Measurements from ENCODE around the gene RBM15B.

Gene RBM15B

DNA sequence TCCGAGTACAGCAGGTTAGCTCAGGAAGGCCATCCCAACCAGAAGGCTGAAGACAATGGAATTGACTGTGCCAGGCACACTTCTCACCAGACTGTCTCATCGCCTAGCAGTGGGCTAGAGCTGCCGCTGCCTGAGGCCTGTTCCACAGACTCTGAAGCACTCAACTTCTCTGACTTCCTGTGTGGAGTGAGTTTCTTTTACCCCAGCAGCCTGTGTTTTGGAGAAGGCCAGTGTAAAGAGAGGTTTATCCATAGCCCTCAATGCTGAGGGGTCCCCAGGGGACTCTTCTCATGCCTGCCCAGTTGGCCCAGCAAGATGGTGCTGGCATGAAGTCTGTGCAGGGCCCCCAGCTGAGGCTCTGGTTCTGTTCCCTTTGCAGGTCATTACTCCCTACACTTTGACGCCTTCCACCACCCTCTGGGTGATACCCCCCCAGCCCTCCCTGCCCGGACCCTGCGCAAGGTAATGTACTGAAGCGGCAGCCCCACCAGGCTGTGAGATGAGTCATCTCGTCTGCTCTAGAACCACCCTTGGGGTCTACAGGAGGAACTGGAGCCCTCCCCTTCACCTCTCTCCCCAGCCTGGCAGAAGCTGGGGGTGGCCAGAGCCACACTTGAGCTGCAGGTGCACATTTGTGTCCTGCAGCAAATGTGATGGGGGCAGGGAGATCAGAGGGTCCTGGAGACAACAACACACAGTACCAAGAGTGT is 11.2 kb upstream of the RBM15B start:
- Mint-ChIP-seq H3K27me3 (ENCODE audit: low read depth, poor library complexity) (peaks cover 9% of the 10 kb centered on the region), H3K27ac (no peak overlapping the region), H3K4me1 (peaks cover 14% of the 10 kb centered on the region), H3K9me3 (no peaks in the 10 kb centered on the region), H3K4me3 (no peak overlapping the region), H3K36me3 (ENCODE audit: low read depth) (no peaks in the 10 kb centered on the region)
- no peak for DNase-seq
- TF ChIP-seq, protein P1, sequence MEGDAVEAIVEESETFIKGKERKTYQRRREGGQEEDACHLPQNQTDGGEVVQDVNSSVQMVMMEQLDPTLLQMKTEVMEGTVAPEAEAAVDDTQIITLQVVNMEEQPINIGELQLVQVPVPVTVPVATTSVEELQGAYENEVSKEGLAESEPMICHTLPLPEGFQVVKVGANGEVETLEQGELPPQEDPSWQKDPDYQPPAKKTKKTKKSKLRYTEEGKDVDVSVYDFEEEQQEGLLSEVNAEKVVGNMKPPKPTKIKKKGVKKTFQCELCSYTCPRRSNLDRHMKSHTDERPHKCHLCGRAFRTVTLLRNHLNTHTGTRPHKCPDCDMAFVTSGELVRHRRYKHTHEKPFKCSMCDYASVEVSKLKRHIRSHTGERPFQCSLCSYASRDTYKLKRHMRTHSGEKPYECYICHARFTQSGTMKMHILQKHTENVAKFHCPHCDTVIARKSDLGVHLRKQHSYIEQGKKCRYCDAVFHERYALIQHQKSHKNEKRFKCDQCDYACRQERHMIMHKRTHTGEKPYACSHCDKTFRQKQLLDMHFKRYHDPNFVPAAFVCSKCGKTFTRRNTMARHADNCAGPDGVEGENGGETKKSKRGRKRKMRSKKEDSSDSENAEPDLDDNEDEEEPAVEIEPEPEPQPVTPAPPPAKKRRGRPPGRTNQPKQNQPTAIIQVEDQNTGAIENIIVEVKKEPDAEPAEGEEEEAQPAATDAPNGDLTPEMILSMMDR (IDR thresholded peaks at IDR 0.05) = no peak

DNA sequence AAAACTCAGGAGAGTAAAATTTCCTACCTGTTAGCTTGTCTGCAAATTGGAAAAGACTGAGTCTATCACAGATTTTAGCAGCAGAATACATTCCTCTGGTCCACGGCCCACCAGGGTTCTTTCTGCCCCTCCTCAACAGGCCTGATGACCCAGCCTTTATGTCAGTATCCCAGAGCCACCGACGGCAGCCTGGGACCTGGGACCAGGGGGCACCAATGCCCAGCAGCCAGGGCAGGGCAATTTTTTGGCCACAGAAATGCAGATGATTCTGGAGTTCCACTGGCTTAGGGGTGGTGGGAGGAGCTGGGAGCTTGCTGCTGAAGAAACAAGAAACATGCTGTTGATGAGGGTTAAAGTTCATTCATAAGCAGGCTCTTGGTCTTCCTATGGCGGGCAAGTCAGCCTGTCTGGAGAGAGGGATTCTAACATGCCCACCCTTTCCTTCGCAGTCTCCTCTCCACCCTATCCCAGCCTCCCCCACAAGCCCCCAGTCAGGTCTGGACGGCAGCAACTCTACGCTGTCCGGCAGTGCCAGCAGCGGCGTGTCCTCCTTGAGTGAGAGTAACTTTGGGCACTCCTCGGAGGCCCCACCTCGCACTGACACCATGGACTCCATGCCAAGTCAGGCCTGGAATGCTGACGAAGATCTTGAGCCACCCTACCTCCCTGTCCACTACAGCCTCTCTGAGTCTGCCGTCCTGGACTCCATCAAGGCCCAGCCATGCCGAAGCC is 10.3 kb upstream of the RBM15B start:
- Mint-ChIP-seq H3K27me3 (ENCODE audit: low read depth, poor library complexity) (peaks cover 6% of the 10 kb centered on the region), H3K4me3 (no peak overlapping the region), H3K4me1 (peaks cover 17% of the 10 kb centered on the region), H3K27ac (no peak overlapping the region), H3K9me3 (no peaks in the 10 kb centered on the region), H3K36me3 (ENCODE audit: low read depth) (no peaks in the 10 kb centered on the region)
- no peak for DNase-seq
- TF ChIP-seq, protein P1 (IDR thresholded peaks at IDR 0.05) = no peak

DNA sequence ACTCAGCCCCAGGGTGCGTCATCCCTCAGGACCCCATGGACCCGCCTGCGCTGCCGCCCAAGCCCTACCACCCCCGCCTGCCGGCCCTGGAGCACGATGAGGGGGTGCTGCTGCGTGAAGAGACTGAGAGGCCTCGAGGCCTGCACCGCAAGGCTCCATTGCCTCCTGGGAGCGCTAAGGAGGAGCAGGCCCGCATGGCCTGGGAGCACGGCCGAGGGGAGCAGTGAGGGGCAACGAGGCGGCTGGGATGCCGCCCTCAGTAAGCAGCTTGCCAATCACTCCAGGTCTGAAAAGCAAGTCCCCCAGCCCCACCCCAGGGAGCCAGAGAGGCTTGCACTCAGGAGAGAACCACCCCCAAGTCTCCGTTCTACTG is 9.8 kb upstream of the RBM15B start:
- TF ChIP-seq, protein P1 (IDR thresholded peaks at IDR 0.05) = no peak
- Mint-ChIP-seq H3K36me3 (ENCODE audit: low read depth) (peaks cover 5% of the 10 kb centered on the region), H3K9me3 (no peaks in the 10 kb centered on the region), H3K4me1 (peaks cover 23% of the 10 kb centered on the region), H3K4me3 (no peak overlapping the region), H3K27ac (no peak overlapping the region), H3K27me3 (ENCODE audit: low read depth, poor library complexity) (peaks cover 6% of the 10 kb centered on the region)
- DNase-seq = no peak

DNA sequence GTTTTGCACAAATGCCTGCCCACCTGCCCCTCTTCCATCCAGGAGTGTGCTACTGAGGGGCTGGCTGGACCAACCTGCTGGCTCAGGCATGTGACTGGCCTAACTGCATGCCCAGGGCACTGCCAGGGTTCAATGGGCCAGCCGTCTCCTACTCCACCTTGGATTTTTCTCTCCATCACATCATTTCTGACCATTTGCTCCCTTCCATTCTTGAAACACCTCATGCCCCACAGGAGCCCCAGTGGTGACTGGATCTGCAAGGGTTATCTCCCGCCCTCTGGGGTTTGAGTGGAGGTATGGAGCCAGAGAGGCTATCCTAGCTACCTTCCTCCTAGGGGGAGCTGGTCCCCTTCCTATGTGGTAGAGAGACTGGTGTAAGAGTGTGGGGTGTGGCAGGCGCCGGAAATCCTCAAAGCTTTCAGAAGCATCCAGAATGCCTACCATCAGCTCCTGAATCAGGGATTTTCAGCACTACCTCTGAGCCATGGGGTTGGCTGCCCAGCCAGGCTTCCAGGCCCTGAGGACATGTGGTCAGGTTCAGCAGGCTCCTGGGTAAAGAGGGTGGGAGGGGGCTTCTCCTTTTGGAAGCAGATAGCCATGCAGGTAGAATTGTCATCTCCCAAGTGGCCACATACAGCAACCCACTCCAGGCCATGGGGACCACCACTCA is 8.9 kb upstream of the RBM15B start:
- TF ChIP-seq, protein P1 (IDR thresholded peaks at IDR 0.05) = no peak
- Mint-ChIP-seq H3K4me1 (peaks cover 29% of the 10 kb centered on the region), H3K36me3 (ENCODE audit: low read depth) (peaks cover 10% of the 10 kb centered on the region), H3K4me3 (no peak overlapping the region), H3K9me3 (no peaks in the 10 kb centered on the region), H3K27ac (no peak overlapping the region), H3K27me3 (ENCODE audit: low read depth, poor library complexity) (peaks cover 6% of the 10 kb centered on the region)
- no peak for DNase-seq

DNA sequence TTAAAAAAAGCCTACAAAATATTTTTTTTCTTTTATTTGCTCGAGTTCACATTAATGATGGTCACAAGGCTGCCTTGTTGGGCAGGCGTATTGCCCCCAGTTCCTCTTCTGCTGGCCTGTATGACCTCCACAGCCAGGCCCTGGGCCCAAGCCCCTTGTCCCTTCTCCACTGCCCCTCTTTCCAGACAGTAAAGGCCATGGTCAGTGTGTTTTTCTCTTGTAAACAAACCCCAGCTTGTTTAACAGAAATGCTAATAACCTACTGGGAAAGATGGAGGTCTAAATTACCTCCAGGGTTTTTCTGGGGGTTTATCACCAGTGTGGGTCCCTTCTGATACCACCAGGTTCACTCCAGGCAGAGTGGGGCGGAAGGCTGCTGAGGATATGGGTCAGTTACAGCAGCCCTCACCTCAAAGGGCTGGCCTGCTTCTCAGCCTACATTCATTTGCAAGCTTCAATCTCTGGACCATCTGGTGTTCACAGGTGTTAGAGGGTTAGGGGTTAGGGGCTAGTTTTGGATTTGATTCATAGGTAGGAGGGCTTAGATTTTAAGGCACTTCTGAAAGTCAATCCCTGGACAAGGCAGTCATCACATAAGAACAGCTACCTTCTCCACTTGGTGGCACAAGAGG is 8.0 kb upstream of the RBM15B start:
- no peak for DNase-seq
- no peaks in the 10 kb centered on the region for H3K9me3 Mint-ChIP-seq
- peak overlapping the region; percentile 99 for H3K4me3 Mint-ChIP-seq
- H3K36me3 Mint-ChIP-seq (ENCODE audit: low read depth) = peaks cover 18% of the 10 kb centered on the region
- TF ChIP-seq, protein P1 (IDR thresholded peaks at IDR 0.05) = no peak
- H3K27ac Mint-ChIP-seq = no peak overlapping the region
- peaks cover 6% of the 10 kb centered on the region for H3K27me3 Mint-ChIP-seq (ENCODE audit: low read depth, poor library complexity)
- peaks cover 38% of the 10 kb centered on the region for H3K4me1 Mint-ChIP-seq
